HG02642 (cell line): ENCODE data around the gene ITGB5.

Experiments
- ATAC-seq: cut with Tn5 transposase; IDR thresholded peaks from one replicate; pipeline ENCODE4 v1.9.1; 2021; ENCODE audit warnings: mild to moderate bottlenecking; ENCODE audit not compliant: unreplicated experiment, poor library complexity

The ITGB5 gene

DNA sequence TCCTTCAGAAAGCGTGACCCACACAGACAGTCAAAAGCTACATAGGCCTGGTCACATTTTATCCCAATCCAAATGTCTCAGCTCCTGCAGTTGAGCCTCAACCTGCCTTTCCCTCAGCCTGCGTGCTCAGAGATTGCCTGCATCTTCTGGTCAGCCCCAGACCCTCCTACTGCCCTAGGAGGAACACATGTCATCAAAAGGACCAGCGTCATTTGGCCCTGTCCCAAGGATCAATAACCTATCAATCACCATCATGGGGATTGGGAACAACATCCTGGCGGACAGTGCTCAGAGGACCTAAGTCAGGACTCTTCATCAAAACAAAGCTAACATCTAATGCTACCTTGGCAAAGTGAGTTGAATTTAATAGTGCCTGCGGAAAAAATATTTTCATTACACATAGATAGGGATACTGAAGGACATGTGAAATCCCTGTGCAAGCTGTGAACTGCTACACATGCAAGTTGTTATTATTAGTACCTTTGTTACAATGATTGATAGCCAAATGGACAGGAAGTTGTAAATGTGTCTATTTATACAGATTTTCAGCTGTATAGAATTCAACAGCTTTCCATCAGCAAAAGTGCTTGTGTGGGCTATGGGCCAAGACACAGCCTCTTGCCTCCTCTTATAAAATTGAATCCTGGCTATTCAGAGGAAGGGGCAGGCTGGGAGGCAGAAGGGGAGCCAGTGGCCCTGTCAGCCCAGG is 109.2 kb downstream of the ITGB5 start:
- no peak for ATAC-seq

- ATAC-seq = no peak
These were observed 110.3 kb downstream of the ITGB5 start for GRCh38 chr3:124776856-124777255.

- ATAC-seq = no peak
These were observed 111.3 kb downstream of the ITGB5 start for GRCh38 chr3:124775877-124776276.

DNA sequence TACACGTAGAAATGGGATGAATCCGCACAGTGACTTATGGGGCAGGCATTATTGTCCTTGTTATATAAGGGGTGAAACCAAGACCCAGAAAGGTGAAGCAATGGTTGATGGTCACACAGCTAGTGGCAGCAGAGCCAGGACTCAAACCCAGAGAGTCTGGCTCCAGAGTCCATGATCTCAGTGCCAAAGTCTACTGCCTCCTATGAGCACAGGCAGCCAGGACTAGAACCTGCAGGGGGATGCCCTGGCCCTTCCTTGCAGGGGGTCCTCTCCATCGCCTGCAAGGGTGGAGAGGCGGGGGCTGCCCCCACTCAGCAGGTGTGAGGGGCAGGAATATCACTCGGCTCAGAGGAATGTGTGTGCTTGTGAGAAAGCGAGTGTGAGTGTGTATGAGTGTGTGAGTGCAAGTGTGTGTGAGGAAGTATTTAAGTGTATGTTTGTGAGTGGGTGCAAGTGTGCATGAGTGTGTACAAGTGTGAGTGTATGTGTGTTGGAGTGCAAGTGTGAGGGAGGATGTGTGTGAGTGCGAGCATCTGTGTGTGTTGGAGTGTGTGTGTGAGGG is 112.2 kb downstream of the ITGB5 start:
- ATAC-seq = no peak

DNA sequence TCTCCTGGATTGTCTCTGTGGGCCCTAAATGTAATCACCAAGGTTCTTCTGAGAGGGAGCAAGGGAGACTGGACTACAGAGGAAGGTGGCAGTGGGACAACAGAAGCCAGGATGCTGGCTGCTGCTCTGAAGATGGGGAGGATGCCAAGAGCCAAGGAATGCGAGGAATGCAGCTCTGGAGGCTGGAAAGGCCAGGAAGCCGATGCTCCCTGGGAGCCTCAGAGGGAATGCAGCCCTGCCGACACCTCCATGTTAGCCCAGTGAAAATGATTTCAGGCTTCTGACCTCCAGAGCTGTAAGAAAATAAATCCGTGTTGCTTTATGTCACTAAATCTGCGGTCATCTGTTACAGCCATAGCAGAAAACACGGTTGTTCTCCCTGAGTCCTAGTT is 112.8 kb downstream of the ITGB5 start:
- ATAC-seq = no peak

- no peak for ATAC-seq
These were observed 113.5 kb downstream of the ITGB5 start for GRCh38 chr3:124773351-124774326.

DNA sequence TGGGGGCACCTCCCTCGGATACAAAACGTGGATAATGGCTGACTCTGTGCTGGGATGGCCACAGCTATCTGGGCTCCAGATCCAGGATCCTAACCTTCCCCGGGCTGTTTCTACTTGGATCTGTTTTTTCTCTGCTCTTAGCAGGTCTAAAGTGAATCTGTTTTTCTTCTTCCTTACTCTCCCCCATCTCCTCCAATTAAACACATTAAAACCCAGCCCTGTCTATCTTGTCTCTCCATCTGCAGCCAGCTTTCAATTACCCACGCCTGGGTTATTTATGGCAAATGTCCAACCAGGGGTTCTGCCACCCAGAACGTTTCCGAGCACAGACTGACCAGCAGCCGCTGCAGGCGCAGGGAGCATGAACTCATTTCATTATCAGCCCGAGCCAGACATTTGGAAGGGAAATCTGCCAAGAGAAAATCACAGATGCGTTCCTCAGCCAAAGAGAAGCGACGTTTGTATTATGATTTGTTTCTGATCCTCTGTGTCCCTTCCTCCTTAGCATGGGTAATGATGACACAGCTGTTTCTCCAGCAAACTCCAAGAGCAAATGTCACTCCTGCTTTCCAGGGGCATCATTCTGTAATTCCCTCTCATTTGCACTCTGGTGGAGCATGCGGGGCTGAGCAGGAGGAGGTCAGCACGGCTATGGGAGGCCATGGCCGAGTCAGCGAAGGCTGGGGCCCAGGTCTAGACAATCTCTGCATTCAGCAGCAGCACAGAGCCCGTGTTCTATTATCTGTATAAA is 114.9 kb downstream of the ITGB5 start:
- no peak for ATAC-seq

DNA sequence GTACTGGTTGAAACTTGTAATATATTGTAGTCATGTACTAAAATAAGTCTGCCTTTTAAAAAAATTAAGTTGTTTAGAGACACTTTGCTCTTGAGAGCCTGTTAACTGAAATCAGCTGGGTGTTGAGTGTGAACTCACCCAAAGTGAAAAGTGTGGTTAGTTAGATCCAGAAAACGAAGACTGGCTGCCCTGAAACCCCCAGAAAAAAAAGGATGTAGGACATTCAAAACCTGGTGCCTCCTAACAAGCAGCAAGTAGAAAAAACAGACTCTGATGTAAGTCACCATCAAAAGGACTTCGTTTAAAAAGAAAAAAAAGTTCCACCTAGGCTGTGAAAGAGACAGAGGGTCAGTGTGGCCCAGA is 116.1 kb downstream of the ITGB5 start:
- no peak for ATAC-seq

DNA sequence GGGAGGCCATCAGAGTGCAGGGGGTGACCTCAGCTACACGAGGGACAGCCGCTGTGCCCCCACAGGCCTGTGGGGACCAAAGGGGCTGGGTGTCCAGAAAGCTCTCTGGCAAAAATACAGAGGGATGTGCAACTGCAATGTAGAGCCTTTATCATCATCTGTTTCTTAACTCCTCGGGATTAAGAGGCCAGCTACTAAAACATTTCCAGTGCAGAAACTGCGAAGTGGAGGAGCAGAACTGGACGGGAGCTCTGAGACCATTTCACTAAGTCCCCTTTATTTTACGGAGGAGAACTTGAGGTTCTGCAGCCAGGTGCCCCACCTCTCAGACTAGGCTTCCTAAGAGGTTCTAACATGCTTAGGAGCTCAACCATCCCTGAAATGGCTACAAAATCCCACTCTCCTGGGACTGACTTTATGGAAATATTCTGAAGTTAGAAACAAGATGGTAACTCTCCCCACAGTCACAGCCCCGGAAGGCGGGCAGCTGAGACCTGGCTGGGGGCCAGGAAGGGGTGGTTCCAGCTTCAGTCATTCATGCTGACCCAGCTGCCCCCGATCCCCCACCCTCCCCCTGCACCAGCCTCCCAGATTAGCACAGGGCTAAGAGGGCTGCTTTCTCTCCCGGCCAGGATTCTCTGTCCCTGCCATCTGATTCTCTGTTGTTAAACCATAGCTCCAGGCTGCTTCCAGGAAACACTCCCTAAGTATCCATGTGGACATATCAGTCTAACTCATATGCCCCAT is 116.7 kb downstream of the ITGB5 start:
- ATAC-seq = no peak

GRCh38 chr3:124769462-124769861 is 117.7 kb downstream of the ITGB5 start:
- no peak for ATAC-seq

DNA sequence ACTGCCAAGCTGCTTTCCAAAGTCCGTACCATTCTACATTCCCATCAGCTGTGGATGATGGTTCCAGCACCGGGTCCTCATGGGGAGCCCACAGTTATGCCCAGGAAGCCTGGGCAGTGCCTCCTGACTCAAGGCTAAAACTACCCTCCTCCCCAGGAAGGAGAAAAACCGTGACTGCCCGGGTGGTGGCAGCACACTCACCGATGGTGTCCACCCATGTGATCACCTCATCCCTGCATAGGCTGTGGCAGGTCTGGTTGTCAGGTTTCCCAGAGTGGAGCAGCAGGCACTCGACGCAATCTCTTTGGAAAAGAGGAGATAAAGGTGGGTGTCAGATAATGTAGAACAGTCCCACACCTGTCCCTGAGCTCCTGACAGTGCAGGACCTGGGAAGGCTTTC is 118.4 kb downstream of the ITGB5 start:
- ATAC-seq = no peak

- no peak for ATAC-seq
These were observed 119.5 kb downstream of the ITGB5 start for GRCh38 chr3:124767691-124768090.

DNA sequence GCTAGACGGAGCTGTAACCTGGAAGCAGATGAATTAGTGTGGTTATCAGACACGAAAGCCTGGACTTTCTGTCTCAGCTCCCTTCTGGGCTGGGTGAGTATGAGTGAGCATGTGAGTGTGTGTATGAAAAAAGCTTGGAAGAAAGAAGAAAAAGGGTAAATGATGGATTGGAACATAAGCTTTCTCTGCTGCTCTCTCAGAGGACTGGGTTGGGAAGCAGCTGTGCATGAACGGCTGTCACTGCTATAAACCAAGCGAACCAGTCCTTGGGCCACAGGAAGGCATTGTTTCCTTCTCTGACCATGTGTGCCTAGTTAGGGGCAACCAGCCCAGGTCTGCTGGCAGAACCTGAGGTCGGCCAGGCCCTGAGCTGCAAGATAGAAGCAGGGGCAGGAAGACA is 119.9 kb downstream of the ITGB5 start:
- no peak for ATAC-seq

DNA sequence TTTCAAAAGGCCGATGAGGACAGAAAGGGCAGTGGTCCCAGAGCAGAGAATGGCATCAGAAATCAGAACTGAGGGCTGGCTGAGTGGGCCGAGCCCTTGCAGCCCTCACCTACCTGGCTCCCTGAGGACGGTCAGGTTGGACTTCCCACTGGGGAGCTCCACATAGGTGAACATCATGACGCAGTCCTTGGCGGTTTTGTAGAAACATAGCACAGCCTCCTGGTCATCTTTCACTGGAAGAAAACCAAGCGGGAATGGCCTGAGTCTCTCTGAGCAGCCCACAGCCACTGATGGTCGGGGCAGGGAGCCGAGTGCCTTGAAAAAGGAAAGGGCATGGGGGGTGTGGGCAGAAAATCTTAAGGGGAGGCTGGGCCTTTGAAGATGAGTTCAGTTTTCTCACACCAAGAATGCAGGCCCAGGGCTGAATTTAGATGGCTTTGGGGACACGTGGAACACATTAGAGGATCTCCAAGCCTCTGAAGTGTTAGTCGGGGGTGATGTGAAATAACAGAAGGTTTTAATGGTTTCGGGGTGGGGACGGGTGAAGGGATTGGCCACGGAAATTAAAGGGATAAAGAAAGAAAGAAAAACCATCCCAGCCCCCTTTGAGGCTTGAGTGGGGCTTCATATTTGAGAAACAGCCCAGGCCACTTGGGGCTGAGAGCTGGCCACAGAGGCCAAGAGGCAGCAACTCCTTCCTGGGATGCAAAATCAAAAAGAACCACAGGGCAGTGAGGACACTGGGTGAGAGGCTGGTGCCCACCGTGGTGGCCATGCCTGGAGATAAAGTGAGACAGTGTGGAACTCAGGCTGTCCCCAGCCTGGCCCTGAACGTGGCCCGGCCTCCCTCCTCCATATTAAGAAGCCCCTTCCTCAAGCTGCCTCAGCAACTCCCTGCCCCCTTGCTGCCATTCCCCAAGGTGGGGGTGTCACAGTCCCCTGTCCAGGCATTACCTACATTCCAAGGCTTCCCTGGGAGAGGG is 120.8 kb downstream of the ITGB5 start:
- no peak for ATAC-seq

- no peak for ATAC-seq
These were observed 121.8 kb downstream of the ITGB5 start for GRCh38 chr3:124765197-124765840.

DNA sequence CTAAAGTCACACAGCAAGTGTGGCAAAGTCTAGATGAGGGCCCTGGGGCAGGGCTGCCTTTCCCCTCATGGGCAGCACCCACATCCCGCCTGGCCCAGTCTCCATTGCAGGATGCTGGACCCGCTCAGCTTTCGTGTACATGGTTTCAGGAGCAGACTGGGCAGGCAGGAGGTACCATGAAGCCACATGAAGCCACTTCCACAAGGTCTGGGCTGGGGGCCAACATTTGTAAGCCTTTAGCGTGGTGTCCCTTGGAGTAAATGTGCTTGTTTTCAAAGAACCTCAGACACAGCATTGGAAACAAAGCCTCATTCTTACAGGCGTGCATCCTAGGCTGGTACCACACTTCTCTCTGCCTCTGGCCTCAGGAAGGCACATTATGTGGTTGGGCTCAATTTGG is 122.4 kb downstream of the ITGB5 start:
- no peak for ATAC-seq

GRCh38 chr3:124763644-124764358 is 123.4 kb downstream of the ITGB5 start:
- no peak for ATAC-seq

GRCh38 chr3:124763206-124763605 is 124.0 kb downstream of the ITGB5 start:
- no peak for ATAC-seq
